Adrenal gland (tissue), 12 donors: ENCODE measurements around the gene CAB39L. TPM values are rescaled to one million over a fixed set of nuclear protein-coding genes. Genes with fewer than 3 reads are reported as not detected.

Source experiments
- DNase-seq, 7 donors: peaks; one replicate each; pipeline ENCODE4 v3.0.0-alpha.2; 2019 to 2020
- H3K27ac ChIP-seq, 5 donors: fragments of 200-600 bp; sonication (generic) in 4 of 5; 1 replicate in 3 of 5; 2 replicates in 2 of 5; pipeline versions ENCODE4 v1.5.1 to v1.8.0; 2016 to 2020; ENCODE audit warnings: mild to moderate bottlenecking in 1 of 5
- H3K27me3 ChIP-seq: fragments of 200-600 bp; 2 replicates; pipeline ENCODE4 v1.8.0; 2021
- H3K36me3 ChIP-seq, 2 donors: fragments of 200-600 bp; replicated peaks in 1 of 2; 1 replicate in 1 of 2; 2 replicates in 1 of 2; pipeline versions ENCODE4 v1.5.1 to v1.8.0; 2018 to 2022
- H3K4me1 ChIP-seq, 2 donors: fragments of 200-600 bp; replicated peaks in 1 of 2; 1 replicate in 1 of 2; 2 replicates in 1 of 2; pipeline versions ENCODE4 v1.5.1 to v1.8.0; 2018 to 2021
- H3K4me3 ChIP-seq, 4 donors: fragments of 200-600 bp; sonication (generic) in 3 of 4; one replicate each; pipeline ENCODE4 v1.5.1; 2016 to 2018
- H3K9me3 ChIP-seq, 3 donors: fragments of 200-600 bp; sonication (generic) in 1 of 3; replicated peaks in 1 of 3; 1 replicate in 2 of 3; 2 replicates in 1 of 3; pipeline versions ENCODE4 v1.5.1 to v1.8.0; 2016 to 2021
- POLR2A ChIP-seq, 2 donors: fragments of 450-650 bp; IDR thresholded peaks; one replicate each; pipeline ENCODE4 v1.6.1; 2017; ENCODE audit warnings: antibody characterized with exemption in 2 of 2, mild to moderate bottlenecking in 2 of 2, moderate library complexity in 1 of 2
- WGBS, 4 donors: extraction: QIAGEN DNeasy Blood & Tissue Kit in 2 of 4; methylation state at CpG; one replicate each; pipeline versions ENCODE4 v1.1.5 to v1.1.7; 2013 to 2017; 5-methylcytosine and 5-hydroxymethylcytosine counted together
- intact Hi-C, 2 donors: fragments of 100-400 bp; cut with DNase I; formaldehyde crosslinking; loops; one replicate each; pipeline versions ENCODE4 v1.14.1 to v1.15.0; 2022 to 2023
- polyA plus RNA-seq, 3 donors: library from polyadenylated mRNA; stranded (reverse); fragments of 200-250 nt in 2 of 3; fragments of 350-450 nt in 1 of 3; fragmentation: Illumina TruSeq in 1 of 3; extraction: RNeasy Lipid Tissue Mini Kit (QIAGEN cat#74804) in 1 of 3; gene quantifications; one replicate each; pipeline ENCODE4 v1.2.3, GENCODE V29; 2013 to 2014
- total RNA-seq, 9 donors: library from RNA; depleted of rRNA in 4 of 9; stranded (reverse); fragments of >200 nt in 4 of 9; fragments of 120-200 nt in 1 of 9; fragmentation: NEBNext Ultra II Directional in 1 of 9; extraction: Animal tissue kit (Norgen Biotek cat#: 25700) in 1 of 9; gene quantifications; one replicate each; pipeline versions ENCODE4 v1.1.0 to v1.2.4, GENCODE V29; 2013 to 2023
- TF ChIP-seq, protein P1 (sequence below), 6 experiments: fragments of 450-650 bp in 4 of 6; fragments of 200-600 bp in 2 of 6; sonication (generic) in 1 of 6; IDR thresholded peaks; 1 replicate in 5 of 6; 2 replicates in 1 of 6; pipeline versions ENCODE4 v1.5.1 to v1.8.0; 2016 to 2021; ENCODE audit warnings: antibody characterized with exemption in 6 of 6, mild to moderate bottlenecking in 2 of 6, moderate library complexity in 1 of 6
- donor health status: healthy with polysubstance abuse.
- donor health status: Bipolar disorder and iron deficiency.
- donor health status: DM: yes; HTN: yes; CAD: no.
- donor health status: DM: no; HTN: no; CAD: no.
- donor health status: DM: no; HTN: no; CAD: no.
- donor health status: DM: yes; HTN: yes; CAD: no.

Gene CAB39L
- total and polyA plus RNA-seq, 12 donors, result 17.8 to 115 (median 47.8) TPM

DNA sequence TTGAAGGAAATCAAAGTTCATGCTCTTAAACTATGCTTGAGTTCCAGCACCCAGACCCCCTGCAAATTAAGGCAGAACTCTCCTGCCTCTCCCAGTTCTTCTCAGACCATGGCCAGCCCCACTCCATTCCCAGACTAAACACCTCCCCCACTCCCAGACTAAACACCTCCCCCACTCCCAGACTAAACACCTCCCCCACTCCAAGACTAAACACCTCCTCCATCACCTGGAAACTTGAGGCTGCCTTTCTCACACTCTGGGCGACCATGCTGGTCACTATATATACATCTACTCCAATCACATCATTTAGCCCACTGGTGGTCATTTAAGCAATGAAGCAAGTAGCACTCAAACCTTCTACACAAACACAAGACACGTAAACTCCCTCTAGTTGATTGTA lies 57.2 kb downstream of the CAB39L start:
- TF ChIP-seq, protein P1, sequence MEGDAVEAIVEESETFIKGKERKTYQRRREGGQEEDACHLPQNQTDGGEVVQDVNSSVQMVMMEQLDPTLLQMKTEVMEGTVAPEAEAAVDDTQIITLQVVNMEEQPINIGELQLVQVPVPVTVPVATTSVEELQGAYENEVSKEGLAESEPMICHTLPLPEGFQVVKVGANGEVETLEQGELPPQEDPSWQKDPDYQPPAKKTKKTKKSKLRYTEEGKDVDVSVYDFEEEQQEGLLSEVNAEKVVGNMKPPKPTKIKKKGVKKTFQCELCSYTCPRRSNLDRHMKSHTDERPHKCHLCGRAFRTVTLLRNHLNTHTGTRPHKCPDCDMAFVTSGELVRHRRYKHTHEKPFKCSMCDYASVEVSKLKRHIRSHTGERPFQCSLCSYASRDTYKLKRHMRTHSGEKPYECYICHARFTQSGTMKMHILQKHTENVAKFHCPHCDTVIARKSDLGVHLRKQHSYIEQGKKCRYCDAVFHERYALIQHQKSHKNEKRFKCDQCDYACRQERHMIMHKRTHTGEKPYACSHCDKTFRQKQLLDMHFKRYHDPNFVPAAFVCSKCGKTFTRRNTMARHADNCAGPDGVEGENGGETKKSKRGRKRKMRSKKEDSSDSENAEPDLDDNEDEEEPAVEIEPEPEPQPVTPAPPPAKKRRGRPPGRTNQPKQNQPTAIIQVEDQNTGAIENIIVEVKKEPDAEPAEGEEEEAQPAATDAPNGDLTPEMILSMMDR (IDR thresholded peaks at IDR 0.05), result no peak
- TF ChIP-seq POLR2A (IDR thresholded peaks at IDR 0.05), result no peak
- no peak overlapping the region for H3K27ac ChIP-seq

GRCh38 chr13:49376121-49376520 lies 67.7 kb downstream of the CAB39L start:
- DNase-seq, result no peak
- TF ChIP-seq, protein P1 (IDR thresholded peaks at IDR 0.05), result no peak
- no peak for TF ChIP-seq POLR2A (IDR thresholded peaks at IDR 0.05)
- Histone ChIP-seq H3K27ac (no peak overlapping the region), H3K4me1 (peaks cover 13 to 30% of the 10 kb centered on the region in 2 donors), H3K4me3 (no peak overlapping the region), H3K9me3 (no peaks in the 10 kb centered on the region), H3K36me3 (peaks cover 0 to 3% of the 10 kb centered on the region in 2 donors), H3K27me3 (no peaks in the 10 kb centered on the region)
- intact Hi-C loops, result no loop called here
- 60 to 83% (median 81%) methylated on average over 3 of the region's 3 CpGs for WGBS, 4 donors

More for the DNA sequence above, 57.2 kb downstream of the CAB39L start:
- 88 to 98% (median 89%) methylated on average over 2 of the region's 2 CpGs for WGBS, 4 donors
- H3K4me1 ChIP-seq, result peaks cover 0 to 11% of the 10 kb centered on the region in 2 donors
- no peaks in the 10 kb centered on the region for H3K27me3 ChIP-seq
- intact Hi-C loops, result no loop called here
- DNase-seq, result no peak
- H3K9me3 ChIP-seq, result no peaks in the 10 kb centered on the region
- no peaks in the 10 kb centered on the region for H3K36me3 ChIP-seq
- H3K4me3 ChIP-seq, result no peak overlapping the region

GRCh38 chr13:49374585-49375290 lies 69.1 kb downstream of the CAB39L start:
- Histone ChIP-seq H3K4me1 (peaks cover 13 to 30% of the 10 kb centered on the region in 2 donors), H3K4me3 (no peak overlapping the region), H3K27me3 (no peaks in the 10 kb centered on the region), H3K36me3 (peaks cover 0 to 3% of the 10 kb centered on the region in 2 donors), H3K27ac (no peak overlapping the region), H3K9me3 (no peaks in the 10 kb centered on the region)
- TF ChIP-seq, protein P1 (IDR thresholded peaks at IDR 0.05), result no peak
- TF ChIP-seq POLR2A (IDR thresholded peaks at IDR 0.05), result no peak
- DNase-seq, result no peak
- 50 to 53% (median 52%) methylated on average over 4 of the region's 4 CpGs for WGBS, 4 donors
- intact Hi-C loops, result no loop called here

DNA sequence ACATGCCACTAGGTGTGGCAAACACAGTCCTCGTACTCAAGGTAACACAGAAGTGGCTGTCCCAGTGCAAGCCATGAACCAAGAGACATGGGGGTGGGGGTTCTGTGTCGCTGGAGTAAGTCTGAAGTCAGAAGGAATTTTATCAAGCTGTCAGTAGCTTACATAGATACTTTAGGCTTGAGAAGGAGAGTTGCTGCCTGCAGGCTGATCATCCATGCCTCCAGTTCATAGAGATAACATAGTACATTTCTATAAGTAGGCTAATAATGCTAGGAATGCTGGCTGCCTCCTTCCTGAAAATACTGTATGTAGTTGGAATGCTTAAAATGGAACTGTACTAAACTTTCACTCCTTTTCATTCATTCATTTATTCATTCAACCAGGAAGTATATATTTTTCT lies 70.1 kb downstream of the CAB39L start:
- intact Hi-C loops, result no loop called here
- H3K27ac ChIP-seq, result peak overlapping the region in 1 of 5 donors; percentile 45
- no peak for DNase-seq
- peaks cover 13 to 30% of the 10 kb centered on the region in 2 donors for H3K4me1 ChIP-seq
- no peaks in the 10 kb centered on the region for H3K27me3 ChIP-seq
- no peak overlapping the region for H3K4me3 ChIP-seq
- TF ChIP-seq, protein P1 (IDR thresholded peaks at IDR 0.05), result no peak
- no peak for TF ChIP-seq POLR2A (IDR thresholded peaks at IDR 0.05)
- H3K9me3 ChIP-seq, result no peaks in the 10 kb centered on the region
- peaks cover 0 to 3% of the 10 kb centered on the region in 2 donors for H3K36me3 ChIP-seq
- 58 to 75% (median 61%) methylated on average over 2 of the region's 2 CpGs for WGBS, 4 donors
